CD8-positive, alpha-beta memory T cell (primary cell): ENCODE results near the gene PANK2. TPM values are rescaled to one million over a fixed set of nuclear protein-coding genes. Genes with fewer than 3 reads are reported as not detected.
"Not testable (repeated sequence)": the region's sequence is repeated elsewhere in the genome, so short reads cannot be mapped to it uniquely, and the experiment has no call there.

Experiments used
- CTCF ChIA-PET: fragments of 350-600 bp; sonication (Branson Sonifier 250); formaldehyde crosslinking; loops from one replicate; lab custom pipeline; 2021; ENCODE audit warnings: antibody characterized with exemption; lab: Charles Lee
- POLR2A ChIA-PET: fragments of 350-600 bp; sonication (Branson Sonifier 250); formaldehyde crosslinking; loops from one replicate; lab custom pipeline; 2021; ENCODE audit warnings: antibody characterized with exemption; lab: Charles Lee
- DNase-seq, 5 donors: peaks; one replicate each; pipeline versions ENCODE4 v3.0.0 to v3.0.0-alpha.2; 2020 to 2022; ENCODE audit warnings: mixed read lengths in 1 of 5
- H3K27ac ChIP-seq: one replicate; pipeline ENCODE4 v1.7.0; 2013; ENCODE audit warnings: low read depth, mild to moderate bottlenecking, low read length, moderate library complexity
- H3K27me3 ChIP-seq: 2 replicates; pipeline ENCODE4 v1.7.0; 2013; ENCODE audit warnings: low read length, mild to moderate bottlenecking; ENCODE audit not compliant: insufficient read depth, poor library complexity, severe bottlenecking
- H3K36me3 ChIP-seq: 2 replicates; pipeline ENCODE4 v1.7.0; 2013; ENCODE audit warnings: mild to moderate bottlenecking, low read length, moderate library complexity; ENCODE audit not compliant: insufficient read depth
- H3K4me1 ChIP-seq: 2 replicates; pipeline ENCODE4 v1.7.0; 2013; ENCODE audit warnings: mild to moderate bottlenecking, low read length, moderate library complexity; ENCODE audit not compliant: insufficient read depth
- H3K4me3 ChIP-seq: 2 replicates; pipeline ENCODE4 v1.7.0; 2013; ENCODE audit warnings: mild to moderate bottlenecking, low read length
- H3K9me3 ChIP-seq: 2 replicates; pipeline ENCODE4 v1.7.0; 2013; ENCODE audit warnings: mild to moderate bottlenecking, low read length
- H3K27ac Mint-ChIP-seq, 8 donors: one replicate each; pipeline ENCODE4 v1.8.0; 2020 to 2021; ENCODE audit warnings: mixed read lengths in 8 of 8, mild to moderate bottlenecking in 6 of 8, inconsistent platforms in 3 of 8, moderate library complexity in 3 of 8
- H3K27me3 Mint-ChIP-seq, 2 donors: one replicate each; pipeline ENCODE4 v1.8.0; 2020 to 2021; ENCODE audit warnings: mixed read lengths in 2 of 2, mild to moderate bottlenecking in 1 of 2, moderate library complexity in 1 of 2
- H3K36me3 Mint-ChIP-seq, 3 donors: one replicate each; pipeline ENCODE4 v1.8.0; 2020 to 2021; ENCODE audit warnings: mixed read lengths in 3 of 3, inconsistent platforms in 1 of 3, mild to moderate bottlenecking in 1 of 3
- H3K4me1 Mint-ChIP-seq, 3 donors: one replicate each; pipeline ENCODE4 v1.8.0; 2020 to 2021; ENCODE audit warnings: mixed read lengths in 3 of 3, inconsistent platforms in 1 of 3, mild to moderate bottlenecking in 1 of 3
- H3K4me3 Mint-ChIP-seq, 7 donors: one replicate each; pipeline ENCODE4 v1.8.0; 2020 to 2021; ENCODE audit warnings: mixed read lengths in 7 of 7, mild to moderate bottlenecking in 6 of 7, moderate library complexity in 4 of 7, inconsistent platforms in 2 of 7
- H3K9me3 Mint-ChIP-seq, 5 donors: one replicate each; pipeline ENCODE4 v1.8.0; 2020 to 2022; ENCODE audit warnings: mixed read lengths in 5 of 5, mild to moderate bottlenecking in 3 of 5, moderate library complexity in 2 of 5, inconsistent platforms in 1 of 5
- polyA plus RNA-seq: library from polyadenylated mRNA; unstranded; fragments of 300-500 nt; fragmentation: Illumina TruSeq; gene quantifications from one replicate; pipeline ENCODE4 v1.2.3, GENCODE V29; 2021
- total RNA-seq, 2 experiments: library from RNA; stranded (reverse); gene quantifications; one replicate each; pipeline ENCODE4 v1.2.3, GENCODE V29; 2021

PANK2 gene
- total and polyA plus RNA-seq, 3 experiments from 2014 or later: 51.0 to 62.3 (median 58.1) TPM

DNA sequence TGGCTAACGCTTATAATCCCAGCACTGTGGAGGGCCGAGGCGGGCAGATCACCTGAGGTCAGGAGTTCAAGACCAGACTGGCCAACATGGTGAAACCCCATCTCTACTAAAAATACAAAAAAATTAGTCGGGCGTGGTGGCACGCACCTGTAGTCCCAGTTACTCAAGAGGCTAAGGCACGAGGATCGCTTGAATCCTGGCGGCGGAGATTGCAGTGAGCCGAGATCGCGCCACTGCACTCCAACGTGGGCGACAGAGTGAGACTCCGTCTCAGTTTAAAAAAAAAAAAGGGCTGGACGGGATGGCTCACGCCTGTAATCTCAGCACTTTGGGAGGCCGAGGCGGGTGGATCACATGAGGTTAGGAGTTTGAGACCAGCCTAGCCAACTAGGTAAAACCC, 83.4 kb downstream of the PANK2 start:
- H3K27me3 ChIP-seq, H3K4me3 Mint-ChIP-seq, H3K4me3 ChIP-seq, H3K27ac ChIP-seq, DNase-seq, H3K9me3 ChIP-seq, H3K4me1 ChIP-seq, H3K9me3 Mint-ChIP-seq, H3K27me3 Mint-ChIP-seq, POLR2A ChIA-PET, H3K36me3 ChIP-seq: not testable (repeated sequence)
- Mint-ChIP-seq H3K4me1 (peaks cover 0 to 24% (median 4%) of the 10 kb centered on the region in 3 donors), H3K27ac (peak overlapping the region in 1 of 8 donors; percentile 66), H3K36me3 (peaks cover 7 to 20% (median 13%) of the 10 kb centered on the region in 3 donors)
- CTCF ChIA-PET: interaction anchor here (1.3 kb wide), 1 partner anchor 8 kb away, joined by 3 read pairs; no protein-coding TSS in a partner anchor

GRCh38 chr20:3973705-3974104, 84.5 kb downstream of the PANK2 start:
- Histone ChIP-seq H3K27me3 (no peaks in the 10 kb centered on the region), H3K27ac (no peak overlapping the region), H3K36me3 (no peaks in the 10 kb centered on the region), H3K4me3 (no peak overlapping the region), H3K4me1 (no peaks in the 10 kb centered on the region), H3K9me3 (no peaks in the 10 kb centered on the region)
- POLR2A ChIA-PET: no interaction called here
- Mint-ChIP-seq H3K27ac (no peak overlapping the region), H3K9me3 (no peaks in the 10 kb centered on the region), H3K36me3 (peaks cover 7 to 20% (median 10%) of the 10 kb centered on the region in 3 donors), H3K4me1 (peaks cover 0 to 20% (median 4%) of the 10 kb centered on the region in 3 donors), H3K4me3 (no peak overlapping the region), H3K27me3 (no peaks in the 10 kb centered on the region)
- no peak for DNase-seq
- CTCF ChIA-PET: no interaction called here

DNA sequence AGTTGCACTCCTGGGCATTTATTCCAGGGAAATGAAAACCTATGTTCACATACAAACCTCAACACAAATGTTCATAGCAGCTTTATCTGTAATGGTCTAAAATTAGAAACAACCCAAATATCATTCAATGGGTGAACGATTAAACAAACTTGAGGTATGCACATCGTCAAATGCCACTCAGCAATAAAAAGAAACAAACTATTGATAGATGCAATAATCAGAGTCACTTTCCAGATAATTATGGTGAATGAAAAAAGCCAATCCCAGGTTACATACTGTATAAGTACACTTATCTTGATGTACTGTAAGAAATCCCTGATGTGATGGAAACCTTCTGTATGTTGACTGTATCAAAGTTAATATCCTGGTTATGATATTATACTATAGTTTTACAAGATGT, 87.3 kb downstream of the PANK2 start:
- Histone ChIP-seq H3K9me3 (no peaks in the 10 kb centered on the region), H3K4me1 (peaks cover 8% of the 10 kb centered on the region), H3K27me3 (no peaks in the 10 kb centered on the region), H3K36me3 (no peaks in the 10 kb centered on the region), H3K4me3 (no peak overlapping the region), H3K27ac (no peak overlapping the region)
- POLR2A ChIA-PET: no interaction called here
- Mint-ChIP-seq H3K4me1 (peaks cover 18 to 31% (median 25%) of the 10 kb centered on the region in 3 donors), H3K4me3 (no peak overlapping the region), H3K36me3 (peaks cover 4 to 9% (median 7%) of the 10 kb centered on the region in 3 donors), H3K27me3 (no peaks in the 10 kb centered on the region), H3K27ac (no peak overlapping the region), H3K9me3 (no peaks in the 10 kb centered on the region)
- CTCF ChIA-PET: no interaction called here
- DNase-seq: no peak

Other genes with a start within 250 kb of the PANK2 start
- not detected for gene GFRA4, start 226.0 kb upstream of the PANK2 start, total RNA-seq
- not detected for gene GFRA4, start 226.0 kb upstream of the PANK2 start, polyA plus RNA-seq
- gene ADAM33, start 207.4 kb upstream of the PANK2 start, total RNA-seq: not detected
- not detected for gene ADAM33, start 207.4 kb upstream of the PANK2 start, polyA plus RNA-seq
- gene SIGLEC1, start 176.8 kb upstream of the PANK2 start, total RNA-seq: under 1 TPM; 0.18 to 0.24 TPM
- gene SIGLEC1, start 176.8 kb upstream of the PANK2 start, polyA plus RNA-seq: not detected
- not detected for gene HSPA12B, start 156.7 kb upstream of the PANK2 start, total RNA-seq
- not detected for gene HSPA12B, start 156.7 kb upstream of the PANK2 start, polyA plus RNA-seq
- gene ADISSP, start 121.6 kb upstream of the PANK2 start, total RNA-seq: 10 to 100 TPM; 72.7 to 74.9 TPM
- gene ADISSP, start 121.6 kb upstream of the PANK2 start, polyA plus RNA-seq: 27.0 TPM
- under 1 TPM; 0.13 to 0.24 TPM for gene SPEF1, start 107.9 kb upstream of the PANK2 start, total RNA-seq
- not detected for gene SPEF1, start 107.9 kb upstream of the PANK2 start, polyA plus RNA-seq
- 10 to 100 TPM; 66.4 to 69.9 TPM for gene CENPB, start 102.6 kb upstream of the PANK2 start, total RNA-seq
- gene CENPB, start 102.6 kb upstream of the PANK2 start, polyA plus RNA-seq: 1.7 TPM
- 10 to 100 TPM; 78.0 to 81.6 TPM for gene CDC25B, start 93.1 kb upstream of the PANK2 start, total RNA-seq
- 61.6 TPM for gene CDC25B, start 93.1 kb upstream of the PANK2 start, polyA plus RNA-seq
- gene AP5S1, start 68.8 kb upstream of the PANK2 start, total RNA-seq: 10 to 100 TPM; 14.0 to 15.7 TPM
- gene AP5S1, start 68.8 kb upstream of the PANK2 start, polyA plus RNA-seq: 18.4 TPM
- 10 to 100 TPM; 34.3 to 34.8 TPM for gene MAVS, start 42.6 kb upstream of the PANK2 start, total RNA-seq
- 8.1 TPM for gene MAVS, start 42.6 kb upstream of the PANK2 start, polyA plus RNA-seq
- 10 to 100 TPM; 11.4 TPM for gene RNF24, start 126.2 kb downstream of the PANK2 start, total RNA-seq
- 17.4 TPM for gene RNF24, start 126.2 kb downstream of the PANK2 start, polyA plus RNA-seq